GM18502 (cell line): Measurements from ENCODE around the gene PTPRG.

ENCODE experiments used
- ATAC-seq: cut with Tn5 transposase; IDR thresholded peaks from one replicate; pipeline ENCODE4 v1.9.1; 2021; ENCODE audit warnings: mild to moderate bottlenecking; ENCODE audit not compliant: unreplicated experiment, poor library complexity

PTPRG gene

DNA sequence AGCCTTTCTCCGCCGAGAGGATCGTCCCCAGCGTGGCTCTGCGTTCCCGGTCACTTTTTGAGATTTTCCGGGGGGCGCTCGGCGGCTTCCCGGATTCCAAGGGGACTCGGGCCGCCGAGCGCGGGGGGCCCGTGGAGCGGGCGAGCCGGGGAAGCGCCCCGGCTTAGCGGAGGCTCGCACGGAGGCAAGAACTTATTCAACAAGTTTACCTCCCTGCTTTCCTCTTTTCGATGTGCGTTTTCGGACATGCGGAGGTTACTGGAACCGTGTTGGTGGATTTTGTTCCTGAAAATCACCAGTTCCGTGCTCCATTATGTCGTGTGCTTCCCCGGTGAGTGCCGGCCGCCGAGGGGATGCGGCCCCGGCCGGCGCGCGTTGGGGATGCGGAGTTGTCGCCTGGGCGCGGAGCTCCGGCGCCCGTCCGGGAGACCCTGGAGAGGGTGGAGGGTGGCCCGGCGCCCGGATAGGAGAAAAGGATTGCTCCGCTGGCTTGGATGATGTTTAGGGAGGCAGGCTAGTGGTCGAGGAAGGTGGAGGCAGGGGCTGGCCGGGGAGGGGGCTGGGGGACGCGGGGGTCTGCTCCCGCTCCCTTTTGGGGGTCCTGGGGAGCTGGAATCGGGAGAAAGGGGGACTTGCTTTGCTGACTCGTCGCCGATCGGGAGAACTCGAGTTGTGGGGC lies 810 bp downstream of the PTPRG start:
- no peak for ATAC-seq

GRCh38 chr3:61562721-61563312 lies 1.4 kb downstream of the PTPRG start:
- ATAC-seq: no peak

GRCh38 chr3:61563313-61564271 lies 2.2 kb downstream of the PTPRG start:
- ATAC-seq: no peak

DNA sequence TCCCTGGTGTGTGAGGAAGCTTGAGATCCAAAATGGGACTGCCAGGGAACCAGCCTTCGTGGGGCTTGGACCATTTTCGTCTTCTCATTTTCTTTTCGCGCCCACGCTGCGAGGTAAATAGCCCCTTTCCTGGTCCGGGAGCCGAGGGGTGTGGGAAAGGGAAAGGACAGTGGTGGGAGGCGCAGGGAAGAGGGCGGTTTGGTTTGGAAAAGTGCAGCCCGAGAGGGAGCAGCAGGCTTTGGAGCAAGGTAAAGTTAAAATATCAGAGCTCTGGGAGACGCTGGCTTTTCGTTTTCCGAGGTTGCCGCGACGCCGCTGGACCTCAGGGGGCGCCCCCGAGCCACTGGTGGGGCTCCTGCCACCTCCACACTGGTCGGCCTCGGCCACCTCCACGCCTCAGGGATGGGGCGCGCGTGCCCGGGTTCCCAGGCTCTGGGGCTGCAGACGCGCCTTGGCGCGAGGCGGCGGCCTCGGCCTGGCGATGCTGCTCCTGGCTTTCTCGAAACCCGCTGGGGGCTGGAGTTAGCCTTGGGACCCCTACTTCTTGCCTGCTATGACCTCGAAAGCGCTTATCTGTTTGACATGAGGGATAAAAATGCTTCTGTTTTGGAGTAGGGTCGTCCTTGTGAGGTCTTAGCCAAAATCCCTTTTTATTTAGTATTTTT lies 3.2 kb downstream of the PTPRG start:
- no peak for ATAC-seq

- ATAC-seq: no peak
Measured at GRCh38 chr3:61565569-61565968, 4.2 kb downstream of the PTPRG start.

DNA sequence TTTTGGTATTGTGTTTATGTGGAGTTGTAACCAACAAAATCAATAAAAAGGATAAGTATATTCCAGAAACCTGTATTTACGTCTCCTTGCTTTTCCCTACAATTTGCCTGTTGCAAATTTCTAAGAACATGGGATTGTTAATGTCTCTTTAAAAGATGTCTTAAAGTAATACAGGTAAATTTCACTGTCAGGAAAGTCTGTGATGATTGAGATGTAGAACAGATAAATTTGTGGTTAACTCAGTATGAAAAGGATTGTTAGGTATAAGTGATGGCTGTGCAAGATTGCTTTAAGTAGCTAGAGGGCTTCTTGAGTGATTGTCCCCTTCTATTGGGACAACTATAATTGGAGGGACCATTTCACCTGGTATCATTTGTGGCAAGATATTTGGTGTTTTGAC lies 6.8 kb downstream of the PTPRG start:
- no peak for ATAC-seq

DNA sequence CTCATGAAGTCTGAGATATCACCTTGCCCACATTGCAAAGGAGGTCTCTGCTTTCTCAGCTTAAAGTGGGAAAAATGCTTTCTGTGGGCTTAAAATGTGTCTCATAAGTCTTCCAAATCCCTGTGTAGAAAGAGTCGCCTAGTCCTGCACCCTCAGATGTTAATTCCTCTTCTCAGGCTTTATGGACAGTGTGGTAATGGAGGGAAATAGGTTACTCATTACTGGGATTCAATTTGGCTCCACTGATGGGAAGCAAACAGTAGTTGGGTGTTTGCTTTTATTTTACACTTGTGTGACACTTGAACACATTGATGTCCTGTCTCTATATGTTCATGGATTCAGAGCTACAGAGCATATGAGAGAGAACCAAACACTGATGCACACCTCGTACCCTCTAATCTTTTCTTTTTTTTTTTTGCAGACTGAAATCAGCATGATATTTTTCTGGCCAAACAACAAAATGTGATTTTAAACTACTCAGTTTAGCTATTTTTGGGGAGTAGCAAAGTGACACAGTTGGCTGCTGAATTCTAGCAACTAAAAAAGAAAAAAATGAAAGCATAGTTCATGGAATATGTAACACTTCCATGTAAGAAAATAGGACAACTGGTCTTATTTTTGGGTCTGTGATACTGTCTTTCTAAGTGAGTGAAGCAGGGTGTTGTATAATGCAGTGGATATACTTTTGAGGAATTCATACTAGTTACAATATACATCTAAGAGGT lies 8.6 kb downstream of the PTPRG start:
- no peak for ATAC-seq

DNA sequence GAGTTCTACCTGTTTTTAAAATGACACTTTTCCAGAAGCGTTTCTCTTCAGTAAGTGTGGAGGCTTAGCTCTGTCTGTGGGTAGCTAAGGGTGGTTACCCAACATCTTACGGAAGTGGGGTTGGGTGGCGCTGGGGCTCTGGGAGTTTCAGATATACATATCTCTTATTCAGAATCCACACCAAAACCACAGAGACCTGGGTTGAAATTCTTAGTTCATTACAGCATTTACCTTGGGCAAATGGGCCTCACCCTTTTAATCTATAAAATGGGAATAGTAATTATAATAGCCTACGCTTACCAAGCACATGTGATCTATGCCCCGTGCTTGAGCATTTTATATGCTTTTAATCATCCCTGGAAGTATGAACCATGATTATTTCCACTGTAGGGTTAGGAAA lies 9.4 kb downstream of the PTPRG start:
- ATAC-seq: no peak

DNA sequence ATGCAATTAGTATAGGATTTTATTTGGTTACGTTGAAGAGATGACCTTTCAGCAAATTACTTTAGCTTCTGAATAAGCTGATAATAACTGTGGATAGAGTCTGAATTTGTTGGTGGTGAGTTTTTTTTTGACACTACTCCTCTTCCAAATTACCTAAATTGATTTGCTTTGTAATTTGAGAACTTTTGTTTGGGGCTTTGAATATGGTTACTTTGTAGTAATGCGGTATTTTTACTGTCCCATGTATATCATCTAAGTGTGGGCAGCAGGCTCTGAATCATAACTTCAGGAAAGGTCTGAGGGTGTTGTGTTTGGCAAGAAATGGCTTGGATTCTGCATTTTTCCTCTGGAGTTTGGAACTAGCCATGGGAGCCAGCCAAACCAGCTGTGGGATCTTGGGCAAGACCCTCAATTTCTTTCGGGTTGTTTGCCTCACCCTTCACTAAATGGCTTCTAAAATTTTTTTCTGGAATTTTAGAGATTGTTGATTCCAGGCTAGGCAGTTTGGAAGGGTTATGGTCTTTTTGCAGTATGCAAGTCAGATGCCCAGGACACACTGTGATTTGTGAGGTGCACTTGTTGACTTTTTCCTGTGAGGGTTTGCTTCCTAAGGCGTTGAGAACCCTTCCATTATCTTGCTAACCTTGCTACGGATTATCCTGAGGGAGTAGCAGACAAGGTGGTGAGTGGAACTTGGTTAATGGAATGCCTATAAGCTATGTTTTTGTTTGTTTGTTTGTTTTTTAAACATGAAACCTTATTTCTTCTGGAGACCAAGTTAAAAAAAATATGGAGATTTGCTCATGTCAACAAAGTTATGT lies 10.4 kb downstream of the PTPRG start:
- no peak for ATAC-seq

GRCh38 chr3:61572879-61573278 lies 11.5 kb downstream of the PTPRG start:
- no peak for ATAC-seq

- no peak for ATAC-seq
Measured at GRCh38 chr3:61573441-61573840, 12.1 kb downstream of the PTPRG start.

DNA sequence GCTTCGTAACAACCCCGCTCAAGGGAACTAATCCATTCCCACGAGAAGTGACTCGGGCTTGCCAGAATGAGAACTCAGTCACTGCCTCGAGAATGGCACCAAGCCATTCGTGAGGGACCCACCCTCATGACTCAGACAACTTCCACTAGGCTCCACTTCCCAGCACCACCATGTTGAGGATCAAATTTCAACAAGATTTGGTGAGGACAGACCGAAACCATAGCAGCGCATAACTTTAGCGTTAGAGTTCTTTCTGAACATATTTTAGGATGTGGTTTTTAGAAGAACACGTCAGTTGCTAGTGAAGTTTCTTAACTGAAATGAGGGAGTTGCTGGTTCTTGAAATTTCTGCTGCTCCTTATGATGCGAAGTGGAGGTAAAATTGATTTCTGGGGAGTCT lies 13.5 kb downstream of the PTPRG start:
- no peak for ATAC-seq

GRCh38 chr3:61575893-61576292 lies 14.5 kb downstream of the PTPRG start:
- no peak for ATAC-seq

DNA sequence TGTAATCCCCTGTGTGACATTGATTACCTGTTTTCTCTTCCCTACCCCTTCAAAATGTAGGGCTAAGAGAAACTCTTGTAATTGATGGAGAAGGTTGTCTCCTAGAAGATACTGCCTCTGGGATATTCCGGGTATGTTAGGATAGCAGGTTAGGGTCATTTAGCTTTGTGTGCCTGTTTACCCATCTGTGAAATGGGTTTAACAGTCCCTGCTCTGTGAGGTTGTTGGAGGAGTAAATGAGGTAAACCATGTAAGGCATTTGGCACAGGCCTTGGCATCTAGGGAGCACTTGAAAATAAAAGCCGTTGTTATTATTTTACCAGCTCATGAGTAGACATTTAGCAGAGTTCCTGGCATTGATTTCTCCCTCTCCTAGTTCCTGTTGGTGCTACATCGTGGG lies 16.4 kb downstream of the PTPRG start:
- ATAC-seq: no peak

DNA sequence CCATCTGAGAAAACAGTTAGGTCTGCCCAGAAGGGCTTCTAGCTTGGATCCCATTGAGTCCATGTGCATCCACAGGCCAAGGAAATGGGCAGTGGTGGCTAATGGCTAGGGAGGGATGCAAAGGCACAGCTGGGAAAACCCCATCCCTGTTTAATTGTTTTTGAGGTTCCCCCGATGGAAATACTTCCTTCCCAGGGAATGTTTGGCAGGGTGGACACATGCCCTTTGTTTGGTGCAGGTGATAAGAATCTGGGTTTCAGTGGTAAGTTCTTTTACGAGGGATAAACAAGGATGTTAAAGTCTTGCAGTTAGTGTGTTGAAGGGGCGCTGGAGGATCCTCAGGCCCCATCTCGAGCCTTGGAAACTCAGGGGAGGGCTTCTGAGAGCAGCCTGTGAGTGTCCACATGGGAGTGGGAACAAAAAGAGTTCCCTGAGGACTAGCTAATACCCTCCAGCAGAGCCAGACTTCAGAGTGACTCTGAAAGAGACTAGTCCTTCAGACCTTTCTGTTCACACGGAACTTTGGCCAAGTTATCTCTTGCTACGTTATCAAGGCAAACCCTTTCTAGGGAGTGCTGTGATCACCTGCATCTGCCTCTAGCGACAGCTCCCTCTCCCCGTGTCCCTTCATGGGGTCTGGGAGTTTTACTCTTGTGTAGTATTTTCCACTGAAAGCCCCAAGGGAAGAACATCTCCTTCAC lies 17.4 kb downstream of the PTPRG start:
- no peak for ATAC-seq

DNA sequence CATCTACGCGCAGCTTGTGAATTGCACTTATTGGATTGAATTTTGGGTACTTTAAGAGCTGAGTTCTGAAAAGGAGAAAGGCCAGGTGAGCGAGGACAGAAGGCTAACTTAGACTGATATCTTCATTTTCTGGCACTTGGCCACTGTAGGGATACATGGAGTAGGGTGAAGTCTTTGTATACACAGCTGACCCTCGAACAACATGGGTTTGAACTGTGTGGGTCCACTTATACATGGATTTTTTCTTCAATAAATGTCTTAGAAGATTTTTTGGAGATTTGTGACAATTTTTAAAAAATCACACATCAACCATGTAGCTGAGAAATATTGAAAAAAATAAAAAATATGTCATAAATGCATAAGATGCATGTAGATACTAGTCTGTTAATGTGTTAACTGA lies 18.3 kb downstream of the PTPRG start:
- ATAC-seq: no peak

DNA sequence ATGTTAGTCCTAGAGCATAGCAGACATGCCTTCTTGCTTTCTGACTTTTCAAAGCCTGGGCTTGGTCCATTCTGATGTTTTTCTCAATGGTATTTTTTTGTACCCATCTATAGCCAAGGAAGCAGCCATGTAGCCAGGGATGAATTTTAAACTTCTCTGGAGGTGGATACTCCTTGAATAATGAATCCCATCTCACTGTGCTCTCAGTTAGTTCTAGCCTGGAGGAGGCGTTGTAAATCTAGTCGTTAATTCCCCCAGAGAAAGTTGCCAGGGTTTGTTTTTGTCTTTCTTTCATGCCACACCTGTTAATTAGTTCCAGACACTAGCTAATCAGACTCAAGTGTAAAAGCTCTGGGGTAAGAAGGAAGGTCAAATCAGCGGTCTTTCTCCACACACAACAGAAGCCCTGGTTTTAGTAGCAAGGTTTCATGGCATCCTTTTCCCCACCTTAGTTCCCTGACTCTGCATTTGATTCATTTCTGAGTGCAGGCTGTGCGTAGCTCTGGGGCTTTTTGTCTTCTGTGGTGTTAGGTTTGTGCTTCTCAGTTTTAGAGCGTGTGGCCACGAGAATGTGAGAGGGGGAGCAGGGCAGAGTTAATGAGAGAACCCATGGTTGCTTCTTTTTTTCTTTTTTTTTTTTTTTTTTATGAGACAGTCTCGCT lies 19.7 kb downstream of the PTPRG start:
- no peak for ATAC-seq

- no peak for ATAC-seq
Measured at GRCh38 chr3:61582287-61582686, 20.9 kb downstream of the PTPRG start.
